Muscle of arm (tissue), 12 donors: ENCODE measurements around the gene EMSY. TPM values are rescaled to one million over a fixed set of nuclear protein-coding genes. Genes with fewer than 3 reads are reported as not detected.

Source experiments
- DNase-seq: peaks from one replicate; pipeline ENCODE4 v3.0.0-alpha.2; 2013
- polyA plus RNA-seq, 12 donors: library from polyadenylated mRNA; unstranded; fragments of 120-200 nt; gene quantifications; one replicate each; pipeline ENCODE4 v1.2.1, GENCODE V29; 2013; ENCODE audit not compliant: insufficient read length in 12 of 12

Gene EMSY
- polyA plus RNA-seq, 12 donors: 14.2 to 36.1 (median 16.0) TPM; not detected in 1

DNA sequence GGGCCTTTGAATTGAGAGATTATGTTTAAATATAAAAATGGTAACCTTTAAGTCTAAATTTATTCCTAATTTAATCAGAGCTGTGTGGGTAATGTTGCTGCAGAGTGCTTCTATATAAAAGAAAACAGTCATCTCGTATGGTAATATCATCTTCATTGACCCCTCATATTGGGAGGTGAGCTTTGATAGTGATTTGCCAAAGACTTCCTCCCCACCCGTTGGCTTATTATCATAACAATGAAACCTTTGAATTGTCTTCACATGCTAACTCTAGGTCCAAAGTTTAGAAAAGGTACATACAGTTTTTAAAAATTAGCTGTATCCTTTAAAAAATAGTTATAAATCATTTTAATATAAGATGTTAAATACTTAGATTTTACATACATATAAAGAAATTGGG lies 3.7 kb downstream of the EMSY start:
- DNase-seq: no peak

GRCh38 chr11:76453248-76453647 lies 8.4 kb downstream of the EMSY start:
- DNase-seq: no peak

DNA sequence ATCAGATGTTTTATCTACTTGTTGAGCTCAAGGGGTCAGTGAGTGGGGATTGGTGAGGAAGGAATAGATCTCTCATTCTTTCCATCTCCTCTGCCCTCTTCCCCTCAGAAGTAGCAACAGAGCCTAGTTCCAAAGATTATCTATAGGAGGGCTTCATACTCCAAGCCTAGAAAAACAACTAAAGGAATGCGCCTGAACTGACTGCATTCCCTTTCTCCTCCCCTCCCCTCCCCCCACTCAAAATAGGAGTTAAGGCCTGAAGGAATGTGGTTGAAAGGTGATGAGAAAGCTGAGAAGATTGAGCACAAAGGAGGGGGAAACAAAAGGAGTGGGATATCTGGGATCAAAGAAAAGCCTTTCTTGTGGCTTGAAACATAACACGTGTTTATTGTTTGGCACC lies 10.5 kb downstream of the EMSY start:
- no peak for DNase-seq

DNA sequence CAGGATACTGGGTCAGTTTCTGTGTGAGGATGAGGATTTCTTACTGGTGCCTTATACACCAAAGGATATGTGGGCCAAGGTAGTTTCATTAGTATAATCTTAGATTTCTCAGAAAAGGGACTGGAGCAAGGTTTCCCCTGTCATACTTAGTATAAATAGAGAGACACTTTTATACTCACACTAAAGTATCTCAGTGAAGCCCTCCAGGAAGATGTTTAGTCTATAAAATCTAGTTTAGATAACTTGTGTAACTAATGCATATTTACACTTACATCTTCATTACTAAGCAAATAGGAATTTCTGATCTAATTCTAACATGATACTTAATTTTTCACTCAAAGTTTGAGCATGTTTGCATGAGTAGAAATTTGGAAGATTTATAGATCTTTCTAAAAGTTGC lies 11.1 kb downstream of the EMSY start:
- no peak for DNase-seq

DNA sequence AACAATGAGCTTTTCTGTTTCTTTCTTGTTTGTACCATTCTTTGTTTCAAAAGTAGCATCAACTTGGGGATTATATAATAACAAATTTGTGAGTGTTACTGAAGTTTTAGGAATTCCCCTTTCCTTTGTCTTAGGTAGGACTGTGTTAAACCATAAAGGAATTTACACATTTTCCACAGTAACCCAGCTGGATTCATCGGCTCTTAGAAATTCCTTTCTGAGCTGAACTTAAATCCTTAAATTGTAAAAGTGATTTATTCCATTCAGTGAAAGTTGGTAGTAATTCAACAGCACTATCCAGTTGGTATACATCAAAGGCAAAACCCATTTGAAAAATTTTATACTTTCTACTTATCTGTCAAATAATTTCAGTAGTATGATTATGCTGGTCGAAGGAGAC lies 11.8 kb downstream of the EMSY start:
- no peak for DNase-seq

GRCh38 chr11:76459299-76459698 lies 14.5 kb downstream of the EMSY start:
- no peak for DNase-seq

GRCh38 chr11:76459846-76460245 lies 15.0 kb downstream of the EMSY start:
- DNase-seq: no peak

GRCh38 chr11:76462317-76462716 lies 17.5 kb downstream of the EMSY start:
- DNase-seq: no peak

GRCh38 chr11:76465701-76466100 lies 20.9 kb downstream of the EMSY start:
- DNase-seq: no peak

- no peak for DNase-seq
Measured at GRCh38 chr11:76466666-76467065, 21.8 kb downstream of the EMSY start.

DNA sequence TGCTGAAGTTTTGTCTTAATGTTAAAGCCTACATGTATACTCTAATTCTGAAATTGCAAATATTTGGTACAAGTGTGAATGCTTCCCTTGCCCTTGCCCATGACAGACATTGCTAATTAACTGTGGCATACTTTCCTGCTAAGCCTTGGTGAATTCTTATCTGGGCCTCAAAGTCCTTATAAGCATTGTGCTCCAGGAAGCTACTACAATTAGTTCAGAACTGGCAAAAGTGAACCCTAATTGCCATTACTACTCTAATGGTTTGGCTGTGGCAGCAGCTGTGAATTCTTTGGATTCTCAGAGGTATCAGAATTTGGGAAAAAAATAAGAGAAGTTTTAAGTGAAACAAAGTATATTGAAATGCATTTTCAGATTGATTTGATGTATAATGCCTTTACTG lies 24.3 kb downstream of the EMSY start:
- no peak for DNase-seq

DNA sequence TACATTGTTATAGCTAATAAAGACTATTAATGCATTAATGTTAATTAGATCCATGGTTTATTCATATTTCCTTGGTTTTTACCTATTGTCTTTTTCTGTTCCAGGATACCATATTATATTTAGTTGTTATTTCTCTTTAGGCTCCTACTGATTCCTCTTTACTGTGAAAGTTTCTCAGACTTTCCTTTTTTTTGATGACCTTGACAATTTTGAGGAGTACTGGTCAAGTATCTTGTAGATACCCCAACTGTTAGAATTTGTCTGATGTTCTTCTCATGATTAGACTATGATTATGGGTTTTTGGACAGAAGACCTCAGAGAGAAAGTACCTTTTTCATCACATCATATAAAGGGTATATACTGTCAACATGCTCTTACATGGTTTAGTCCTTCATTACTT lies 26.6 kb downstream of the EMSY start:
- DNase-seq: no peak

DNA sequence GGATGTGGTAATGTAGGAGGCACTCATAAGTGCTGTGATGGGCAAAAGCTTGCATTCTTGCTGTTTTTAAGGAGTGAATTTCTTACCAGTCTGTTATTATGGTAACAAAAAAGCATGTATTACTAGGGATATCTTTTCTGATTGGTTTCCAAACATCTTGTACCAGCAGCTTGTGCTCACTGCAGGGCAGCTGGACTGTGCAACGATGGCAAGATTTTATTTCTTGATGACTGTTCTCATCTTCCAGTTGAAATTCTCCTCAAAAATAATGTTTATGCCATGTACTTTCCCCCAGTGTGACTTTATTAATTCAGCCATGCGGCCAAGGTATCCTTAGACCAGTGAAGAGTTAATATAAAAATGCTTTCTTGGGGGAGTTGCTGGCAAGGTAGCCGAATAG lies 35.4 kb downstream of the EMSY start:
- DNase-seq: no peak

- no peak for DNase-seq
Measured at GRCh38 chr11:76491644-76492043, 46.8 kb downstream of the EMSY start.

- no peak for DNase-seq
Measured at GRCh38 chr11:76493040-76493439, 48.2 kb downstream of the EMSY start.

GRCh38 chr11:76493626-76494539 lies 49.1 kb downstream of the EMSY start:
- DNase-seq: no peak

DNA sequence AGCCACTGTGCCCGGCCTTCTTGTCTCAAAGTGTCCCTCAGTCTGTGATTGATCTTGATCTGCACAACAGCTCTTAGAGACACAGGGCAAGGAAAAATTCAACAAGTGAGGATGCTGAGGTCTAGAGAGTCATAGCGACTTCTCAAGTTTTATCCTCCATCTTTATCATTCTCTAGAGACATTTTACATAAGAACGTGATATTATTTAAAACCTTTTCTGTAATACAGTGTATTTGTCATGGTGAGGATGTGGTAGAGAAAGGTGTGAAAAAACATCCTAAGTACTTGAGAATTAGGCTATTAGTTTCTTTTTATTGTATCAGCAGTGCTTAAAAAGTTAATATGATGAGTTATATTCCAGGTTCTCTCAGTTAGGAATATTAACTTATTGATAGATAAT lies 50.2 kb downstream of the EMSY start:
- DNase-seq: no peak

- no peak for DNase-seq
Measured at GRCh38 chr11:76496174-76496573, 51.4 kb downstream of the EMSY start.

DNA sequence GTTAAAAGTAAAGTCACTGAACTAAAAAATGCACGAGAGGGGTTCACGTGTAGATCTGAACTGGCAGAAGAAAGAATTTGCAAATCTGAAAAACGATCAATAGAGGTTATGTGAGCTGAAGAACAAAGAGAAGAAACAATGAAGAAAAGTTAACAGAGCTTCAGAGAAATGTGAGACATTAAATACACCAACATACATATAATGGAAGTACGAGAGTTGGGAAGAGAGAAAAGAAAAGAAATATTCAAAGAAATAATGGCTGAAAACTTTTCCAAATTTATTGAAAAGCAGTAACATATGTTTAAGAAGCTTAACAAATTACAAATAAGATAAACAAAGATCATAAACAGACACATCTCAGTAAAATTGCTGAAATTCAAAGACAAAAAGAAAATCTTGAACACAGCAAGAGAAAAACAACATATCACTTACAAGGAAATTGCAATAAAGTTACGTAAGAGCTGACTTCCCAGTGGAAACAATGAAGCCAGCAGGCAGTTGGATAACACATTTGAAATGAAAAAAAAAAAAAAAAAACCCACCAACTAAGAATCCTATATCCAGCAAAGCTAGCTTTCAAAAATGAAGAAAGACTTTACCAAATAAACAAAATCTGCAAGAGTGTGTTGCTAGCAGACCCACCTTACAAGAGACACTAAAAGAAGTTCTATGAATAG lies 56.8 kb downstream of the EMSY start:
- DNase-seq: no peak

DNA sequence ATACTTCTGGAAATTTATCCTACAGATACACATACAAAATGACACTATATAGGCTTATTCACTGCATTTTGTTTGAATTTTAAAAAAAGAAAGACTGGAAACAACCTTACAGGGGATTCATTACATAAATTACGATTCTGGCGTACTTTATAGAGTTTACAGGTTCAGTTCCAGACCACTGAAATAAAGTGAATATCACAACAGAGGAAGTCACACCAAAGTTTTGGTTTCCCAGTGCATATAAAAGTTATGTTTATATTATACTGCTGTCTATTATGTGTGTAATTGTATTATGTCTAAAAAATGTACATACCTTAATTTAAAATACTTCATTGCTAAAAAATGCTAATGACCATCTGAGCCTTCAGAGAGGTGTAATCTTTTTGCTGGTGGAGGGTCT lies 62.0 kb downstream of the EMSY start:
- DNase-seq: no peak

DNA sequence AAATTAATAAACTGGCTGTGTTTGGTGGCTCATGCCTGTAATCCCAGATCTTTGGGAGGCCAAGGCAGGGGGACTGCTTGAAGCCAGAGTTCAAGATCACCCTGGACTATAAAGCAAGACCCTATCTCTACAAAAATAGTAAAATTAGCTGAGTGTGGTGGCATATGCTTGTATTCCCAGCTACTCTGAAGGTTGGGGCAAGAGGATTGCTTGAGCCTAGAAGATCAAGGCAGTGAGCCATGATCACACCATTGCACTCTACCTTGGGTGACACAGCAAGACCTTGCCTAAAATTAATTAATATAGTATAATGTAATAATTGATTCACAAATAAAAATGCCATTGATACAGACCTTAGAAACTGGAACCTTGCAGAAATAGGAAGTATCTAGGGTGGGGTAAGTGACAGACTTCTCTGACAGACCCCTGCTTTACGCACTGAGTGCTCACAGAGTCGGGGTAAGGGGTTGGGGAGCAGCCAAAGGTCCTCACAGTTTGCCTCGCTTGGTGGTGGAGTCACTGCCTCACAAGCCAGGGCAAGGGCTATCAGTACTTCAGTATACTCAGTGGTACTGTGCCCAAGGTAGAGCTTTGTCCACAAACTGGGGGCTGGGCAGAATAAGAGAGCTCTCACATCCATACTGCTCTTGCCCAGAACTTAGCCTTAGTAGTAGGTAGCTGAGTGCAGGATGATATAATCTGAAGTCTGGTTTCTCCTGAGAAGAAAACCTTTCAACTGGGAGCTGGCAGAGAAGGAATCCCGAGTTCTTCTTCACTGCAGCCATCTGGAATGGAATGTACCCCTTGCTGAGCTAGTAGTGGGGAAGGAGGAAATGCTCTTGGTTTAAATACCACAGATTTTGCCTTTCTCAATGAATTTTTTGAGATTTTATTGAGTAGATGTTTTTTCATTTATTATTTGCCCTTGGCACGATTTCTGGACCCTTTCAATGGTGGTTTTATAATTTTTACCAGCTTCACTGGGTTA lies 65.5 kb downstream of the EMSY start:
- DNase-seq: no peak
